Osteoblast (primary cell): ENCODE measurements around the gene HSPBAP1. TPM values are rescaled to one million over a fixed set of nuclear protein-coding genes. Genes with fewer than 3 reads are reported as not detected.
"Not testable (repeated sequence)": the region's sequence is repeated elsewhere in the genome, so short reads cannot be mapped to it uniquely, and the experiment has no call there.

Source experiments
- DNase-seq: peaks from one replicate; pipeline ENCODE4 v3.0.0; 2011; ENCODE audit warnings: low spot score, mixed read lengths; ENCODE audit not compliant: insufficient read length; ENCODE audit errors: missing footprints
- H2AFZ ChIP-seq: 2 replicates; pipeline ENCODE4 v1.6.0; 2011; ENCODE audit warnings: mild to moderate bottlenecking, low read length
- H3K27ac ChIP-seq: 2 replicates; pipeline ENCODE4 v1.5.1; 2011; ENCODE audit warnings: mild to moderate bottlenecking, low read depth, low read length, moderate library complexity
- H3K27me3 ChIP-seq: 2 replicates; pipeline ENCODE4 v1.6.0; 2012; ENCODE audit warnings: mild to moderate bottlenecking, control low read depth, inconsistent platforms, low read length, moderate library complexity; ENCODE audit not compliant: insufficient read depth
- H3K36me3 ChIP-seq: 2 replicates; pipeline ENCODE4 v1.5.1; 2011; ENCODE audit warnings: mild to moderate bottlenecking, low read length, control low read depth, moderate library complexity; ENCODE audit not compliant: insufficient read depth
- H3K4me1 ChIP-seq: 2 replicates; pipeline ENCODE4 v1.5.1; 2011; ENCODE audit warnings: mild to moderate bottlenecking, low read length, control low read depth, moderate library complexity; ENCODE audit not compliant: insufficient read depth
- H3K4me2 ChIP-seq: 2 replicates; pipeline ENCODE4 v1.6.0; 2011; ENCODE audit warnings: mild to moderate bottlenecking, low read length; ENCODE audit not compliant: insufficient read depth
- H3K4me3 ChIP-seq: fragments of 200-600 bp; sonication (generic); 3 replicates; pipeline ENCODE4 v1.5.1; 2012; ENCODE audit warnings: mild to moderate bottlenecking, low read length, inconsistent platforms; ENCODE audit not compliant: insufficient read depth
- H3K79me2 ChIP-seq: 2 replicates; pipeline ENCODE4 v1.6.0; 2012; ENCODE audit warnings: mild to moderate bottlenecking, low read length, control low read depth, inconsistent platforms; ENCODE audit not compliant: insufficient read depth
- H3K9me3 ChIP-seq: 2 replicates; pipeline ENCODE4 v1.5.1; 2011; ENCODE audit warnings: low read depth, low read length, control low read depth
- H4K20me1 ChIP-seq: 2 replicates; pipeline ENCODE4 v1.6.0; 2012; ENCODE audit warnings: mild to moderate bottlenecking, low read length, control low read depth; ENCODE audit not compliant: insufficient read depth
- total RNA-seq: library from RNA; depleted of rRNA; stranded (reverse); fragments of >200 nt; gene quantifications from 2 replicates; pipeline ENCODE4 v1.2.3, GENCODE V29; 2012
- TF ChIP-seq, protein P1 (sequence below): IDR thresholded peaks from 2 replicates; pipeline ENCODE4 v1.5.1; 2011; ENCODE audit warnings: mild to moderate bottlenecking, low read depth, low read length, moderate library complexity; ENCODE audit errors: extremely low read depth

HSPBAP1 gene
- total RNA-seq, 1 donor: 13.8 TPM

GRCh38 chr3:122725106-122725505, 68.5 kb downstream of the HSPBAP1 start:
- Histone ChIP-seq H3K4me1 (no peaks in the 10 kb centered on the region), H3K79me2 (no peaks in the 10 kb centered on the region), H3K4me3 (no peak overlapping the region), H3K27ac (no peak overlapping the region), H3K36me3 (peaks cover 2% of the 10 kb centered on the region), H3K9me3 (no peaks in the 10 kb centered on the region), H3K27me3 (no peaks in the 10 kb centered on the region), H3K4me2 (no peak overlapping the region), H2AFZ (no peak overlapping the region), H4K20me1 (no peaks in the 10 kb centered on the region)
- DNase-seq: no peak
- TF ChIP-seq, protein P1, sequence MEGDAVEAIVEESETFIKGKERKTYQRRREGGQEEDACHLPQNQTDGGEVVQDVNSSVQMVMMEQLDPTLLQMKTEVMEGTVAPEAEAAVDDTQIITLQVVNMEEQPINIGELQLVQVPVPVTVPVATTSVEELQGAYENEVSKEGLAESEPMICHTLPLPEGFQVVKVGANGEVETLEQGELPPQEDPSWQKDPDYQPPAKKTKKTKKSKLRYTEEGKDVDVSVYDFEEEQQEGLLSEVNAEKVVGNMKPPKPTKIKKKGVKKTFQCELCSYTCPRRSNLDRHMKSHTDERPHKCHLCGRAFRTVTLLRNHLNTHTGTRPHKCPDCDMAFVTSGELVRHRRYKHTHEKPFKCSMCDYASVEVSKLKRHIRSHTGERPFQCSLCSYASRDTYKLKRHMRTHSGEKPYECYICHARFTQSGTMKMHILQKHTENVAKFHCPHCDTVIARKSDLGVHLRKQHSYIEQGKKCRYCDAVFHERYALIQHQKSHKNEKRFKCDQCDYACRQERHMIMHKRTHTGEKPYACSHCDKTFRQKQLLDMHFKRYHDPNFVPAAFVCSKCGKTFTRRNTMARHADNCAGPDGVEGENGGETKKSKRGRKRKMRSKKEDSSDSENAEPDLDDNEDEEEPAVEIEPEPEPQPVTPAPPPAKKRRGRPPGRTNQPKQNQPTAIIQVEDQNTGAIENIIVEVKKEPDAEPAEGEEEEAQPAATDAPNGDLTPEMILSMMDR: no peak

DNA sequence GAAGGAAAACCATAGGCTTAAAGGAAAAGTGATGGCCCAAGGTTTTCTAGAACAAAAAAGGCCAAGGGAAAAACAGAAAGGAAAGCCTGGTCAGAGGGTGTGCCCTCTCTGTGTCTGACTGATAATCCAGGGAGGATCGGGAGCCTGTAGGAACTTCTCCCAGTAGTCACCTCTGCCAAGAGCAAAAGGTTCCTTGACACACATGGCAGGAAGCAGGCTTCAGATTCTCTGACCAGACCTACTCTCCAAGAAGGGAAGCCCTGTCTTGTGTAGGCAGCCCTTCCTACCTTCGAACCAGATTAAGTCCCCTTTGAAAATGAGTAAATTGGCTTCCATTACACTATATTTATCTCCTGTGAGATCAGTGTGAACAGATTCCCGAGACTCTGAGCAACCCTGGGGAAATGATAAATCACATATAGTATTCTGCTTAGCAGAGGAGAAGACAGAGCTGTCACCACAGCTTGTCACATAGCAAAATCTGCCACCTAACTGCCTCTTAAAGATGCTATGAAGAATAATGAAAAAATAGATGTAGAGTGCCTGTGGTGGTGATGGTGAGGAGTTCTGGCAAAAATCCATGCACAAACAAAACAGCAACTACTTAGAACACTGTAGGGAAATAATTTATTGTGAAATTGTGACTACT, 74.2 kb downstream of the HSPBAP1 start:
- Histone ChIP-seq H3K4me3 (no peak overlapping the region), H3K36me3 (peaks cover 20% of the 10 kb centered on the region), H2AFZ (no peak overlapping the region), H3K27me3 (no peaks in the 10 kb centered on the region), H3K4me2 (no peak overlapping the region), H3K79me2 (no peaks in the 10 kb centered on the region), H3K4me1 (no peaks in the 10 kb centered on the region), H4K20me1 (no peaks in the 10 kb centered on the region), H3K27ac (no peak overlapping the region), H3K9me3 (no peaks in the 10 kb centered on the region)
- TF ChIP-seq, protein P1: no peak
- DNase-seq: no peak

GRCh38 chr3:122716667-122717066, 77.0 kb downstream of the HSPBAP1 start:
- peaks cover 23% of the 10 kb centered on the region for H3K36me3 ChIP-seq
- no peaks in the 10 kb centered on the region for H4K20me1 ChIP-seq
- DNase-seq: no peak
- H3K4me2 ChIP-seq: no peak overlapping the region
- H3K4me1 ChIP-seq: no peaks in the 10 kb centered on the region
- no peaks in the 10 kb centered on the region for H3K9me3 ChIP-seq
- TF ChIP-seq, protein P1: no peak
- H3K27ac ChIP-seq: no peak overlapping the region
- no peaks in the 10 kb centered on the region for H3K27me3 ChIP-seq
- no peak overlapping the region for H3K4me3 ChIP-seq
- no peak overlapping the region for H2AFZ ChIP-seq
- H3K79me2 ChIP-seq: no peaks in the 10 kb centered on the region

DNA sequence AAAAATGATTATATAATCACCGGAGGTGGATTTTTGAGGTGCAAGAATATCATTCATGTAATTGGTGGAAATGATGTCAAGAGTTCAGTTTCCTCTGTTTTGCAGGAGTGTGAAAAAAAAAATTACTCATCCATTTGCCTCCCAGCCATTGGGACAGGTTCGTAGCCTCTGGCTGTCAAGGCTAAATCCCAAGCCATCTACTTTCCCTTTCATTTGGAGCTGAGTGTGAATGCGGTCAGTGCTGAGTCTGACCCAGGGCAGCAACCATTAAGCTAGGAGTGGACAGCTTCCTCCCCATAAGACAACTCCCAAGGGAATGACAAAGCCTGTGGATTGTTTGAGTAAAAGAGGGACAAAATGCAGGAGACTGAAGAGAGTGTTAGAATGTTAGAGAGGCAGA, 79.4 kb downstream of the HSPBAP1 start:
- no peak overlapping the region for H3K4me3 ChIP-seq
- TF ChIP-seq, protein P1: no peak
- no peak for DNase-seq
- H3K4me1 ChIP-seq: no peaks in the 10 kb centered on the region
- H3K27ac ChIP-seq: no peak overlapping the region
- H3K36me3 ChIP-seq: peaks cover 17% of the 10 kb centered on the region
- no peaks in the 10 kb centered on the region for H3K9me3 ChIP-seq
- no peaks in the 10 kb centered on the region for H4K20me1 ChIP-seq
- no peak overlapping the region for H2AFZ ChIP-seq
- no peaks in the 10 kb centered on the region for H3K79me2 ChIP-seq
- H3K27me3 ChIP-seq: no peaks in the 10 kb centered on the region
- H3K4me2 ChIP-seq: no peak overlapping the region

- H3K4me3 ChIP-seq, H3K27me3 ChIP-seq, DNase-seq, H3K79me2 ChIP-seq, H3K36me3 ChIP-seq, H3K4me1 ChIP-seq, H3K4me2 ChIP-seq, H3K9me3 ChIP-seq, H2AFZ ChIP-seq, H4K20me1 ChIP-seq, H3K27ac ChIP-seq: not testable (repeated sequence)
These were observed 82.9 kb downstream of the HSPBAP1 start for GRCh38 chr3:122710616-122711251.
